HG03060 (cell line): ENCODE measurements around the gene OXTR.

Experiments
- ATAC-seq: cut with Tn5 transposase; IDR thresholded peaks from one replicate; pipeline ENCODE4 v1.9.1; 2021; ENCODE audit warnings: low read depth, moderate number of reproducible peaks; ENCODE audit not compliant: unreplicated experiment

The OXTR gene

GRCh38 chr3:8769088-8769822, at the start of gene OXTR:
Gene OXTR, minus strand, starts transcription at chr3:8769613. Its CDS starts 1,426 bp downstream, at chr3:8768187.
- ATAC-seq, result peak; percentile 60

DNA sequence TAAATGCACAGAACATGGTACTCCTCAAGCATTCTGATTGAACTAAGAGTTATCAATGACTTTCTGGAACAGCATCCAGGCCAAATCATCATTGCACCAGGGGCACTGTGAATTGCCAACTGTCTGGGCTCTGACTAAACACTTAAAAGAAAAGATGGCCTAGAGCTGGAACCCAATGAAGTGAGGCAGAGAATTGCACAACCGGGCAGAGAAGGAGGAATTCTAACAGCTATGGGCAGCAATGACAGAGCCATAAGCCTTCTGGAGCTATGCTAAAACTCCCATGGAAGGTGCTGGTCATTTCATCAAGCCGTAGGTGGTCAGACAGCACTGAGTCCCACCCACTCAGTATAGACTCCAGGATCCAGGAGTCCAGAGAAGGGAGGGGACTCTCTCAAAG, 48.1 kb upstream of the OXTR start:
- no peak for ATAC-seq

DNA sequence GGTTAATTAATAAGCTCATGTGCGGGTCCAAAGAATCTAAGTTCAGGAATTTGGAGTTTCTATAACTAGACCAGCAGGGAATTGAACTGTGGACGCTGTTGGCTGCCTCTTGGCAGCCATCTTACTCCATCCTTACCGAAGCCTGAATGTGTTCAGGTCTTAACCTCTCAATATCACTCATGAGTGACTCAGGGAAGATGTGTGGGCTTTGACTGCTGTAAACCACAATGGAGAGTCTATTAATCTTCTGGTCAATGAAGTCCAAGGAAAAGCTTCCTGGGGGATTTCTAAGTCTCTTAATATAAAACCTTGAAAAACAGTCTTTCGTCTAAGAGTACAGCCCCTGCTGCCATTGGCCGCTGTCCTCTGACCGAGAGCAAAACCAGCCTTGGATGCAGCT, 46.7 kb upstream of the OXTR start:
- no peak for ATAC-seq

- no peak for ATAC-seq
These were observed 44.0 kb upstream of the OXTR start for GRCh38 chr3:8813411-8813810.

GRCh38 chr3:8810561-8810960, 41.1 kb upstream of the OXTR start:
- no peak for ATAC-seq

DNA sequence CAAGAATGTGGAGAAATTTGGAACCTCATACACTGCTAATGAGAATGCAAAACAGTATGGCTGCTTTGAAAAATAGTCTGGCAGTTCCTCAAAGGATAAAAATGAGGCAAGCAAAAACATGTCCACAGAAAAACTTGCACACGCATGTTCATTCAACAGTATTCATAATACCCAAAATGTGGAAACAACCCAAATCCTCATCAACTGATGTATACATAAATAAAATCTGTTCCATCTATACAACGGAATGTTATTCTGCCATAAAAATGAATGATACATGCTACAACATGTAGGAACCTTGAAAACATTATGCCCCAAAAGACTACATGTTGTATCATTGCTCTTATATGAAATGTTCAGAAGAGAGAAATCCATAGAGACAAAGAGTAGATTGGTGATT, 36.4 kb upstream of the OXTR start:
- no peak for ATAC-seq

GRCh38 chr3:8802256-8802655, 32.8 kb upstream of the OXTR start:
- no peak for ATAC-seq

- no peak for ATAC-seq
These were observed 30.6 kb upstream of the OXTR start for GRCh38 chr3:8800016-8800415.

DNA sequence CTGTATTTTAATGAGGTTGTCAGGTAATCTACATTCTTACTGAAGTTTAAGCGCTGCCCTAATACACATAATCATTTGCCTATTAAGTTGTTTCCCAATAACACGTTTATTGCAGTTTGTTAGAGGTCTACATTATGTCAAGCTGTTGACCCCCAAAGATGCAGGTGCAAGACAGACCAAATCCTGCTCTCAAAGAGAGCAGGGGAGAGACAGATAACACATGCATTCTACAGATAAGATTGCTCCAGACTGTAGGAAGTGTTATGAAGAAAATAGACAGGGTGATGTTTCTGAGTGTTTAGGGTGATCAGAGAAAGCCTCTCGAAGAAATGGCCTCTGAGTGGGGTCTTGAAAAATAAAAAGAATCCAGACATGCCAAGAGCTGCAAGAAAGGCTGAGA, 24.8 kb upstream of the OXTR start:
- no peak for ATAC-seq

DNA sequence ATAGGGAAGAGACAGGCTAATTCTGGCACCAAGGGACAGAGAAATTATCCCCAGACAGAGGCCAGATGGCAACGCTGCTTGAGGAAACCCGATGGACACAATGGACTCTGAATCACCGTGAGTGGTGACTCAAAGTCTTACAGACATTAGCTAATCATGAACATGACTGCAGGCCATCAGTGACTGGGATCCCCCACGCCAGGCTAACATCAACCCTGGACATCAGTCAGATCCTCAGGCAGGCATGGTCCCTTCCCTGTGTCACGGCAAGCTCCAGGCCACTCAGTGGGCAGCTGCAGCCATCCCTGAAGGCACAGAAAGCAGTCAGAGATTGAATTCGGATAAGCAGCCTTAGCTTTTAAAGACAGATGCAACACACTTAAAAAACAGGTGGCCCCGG, 23.8 kb upstream of the OXTR start:
- ATAC-seq, result no peak

DNA sequence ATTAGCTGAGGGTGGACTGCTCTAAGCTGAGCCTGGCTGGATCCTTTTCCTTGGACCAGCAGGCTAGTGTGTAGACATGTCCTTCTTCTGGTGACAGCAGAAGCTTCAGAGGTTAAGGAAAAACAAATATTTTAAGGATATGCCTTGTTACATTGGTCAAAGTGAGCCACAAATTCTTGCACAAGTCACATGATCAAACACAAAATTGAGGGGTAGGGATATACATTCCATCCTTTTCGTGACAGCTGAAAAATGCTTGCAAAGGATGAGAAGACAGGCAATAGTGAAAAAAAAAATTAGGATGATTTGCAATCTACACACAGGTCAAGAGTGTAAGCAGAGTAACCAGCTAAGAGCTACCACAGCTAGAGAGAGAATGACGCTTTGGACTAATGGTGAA, 21.1 kb upstream of the OXTR start:
- ATAC-seq, result no peak

DNA sequence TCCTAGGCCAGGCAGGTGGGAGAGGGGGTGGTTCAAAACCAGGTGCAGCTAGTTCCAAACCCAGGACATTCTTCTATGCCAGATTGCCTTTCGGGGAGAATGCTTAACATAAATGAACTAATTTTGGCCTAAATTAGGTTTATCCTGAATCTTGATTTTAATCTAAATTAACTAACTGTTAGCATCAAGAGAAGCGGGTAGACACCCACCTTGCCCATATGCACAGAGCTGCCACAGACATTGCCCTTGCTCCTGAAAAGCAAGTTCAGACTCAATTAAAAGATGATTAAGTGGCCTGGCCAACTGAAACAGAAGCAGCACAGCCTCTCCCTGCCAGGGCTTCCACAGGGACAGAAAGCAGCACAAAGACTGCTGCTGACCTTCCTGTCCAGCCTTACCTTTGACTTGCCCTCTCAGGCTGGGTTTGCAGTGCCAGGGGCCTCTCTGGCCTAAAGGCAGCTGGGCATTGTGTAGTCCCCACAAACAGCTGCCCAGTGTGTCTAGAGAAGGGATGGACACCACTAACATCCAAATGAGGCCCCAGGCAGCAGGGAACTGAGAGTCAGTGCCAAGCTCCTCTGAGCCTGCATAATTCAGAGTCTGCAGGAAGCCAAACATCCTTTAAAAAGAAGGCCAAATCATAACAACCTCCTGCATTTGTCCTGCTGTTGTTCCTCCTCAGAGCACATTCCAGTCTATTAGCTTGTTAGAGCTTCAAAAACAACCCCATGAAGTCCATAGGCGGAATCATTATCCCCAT, 15.4 kb upstream of the OXTR start:
- ATAC-seq, result no peak

- no peak for ATAC-seq
These were observed 10.9 kb upstream of the OXTR start for GRCh38 chr3:8780279-8780678.

GRCh38 chr3:8778475-8778874, 9.1 kb upstream of the OXTR start:
- no peak for ATAC-seq

DNA sequence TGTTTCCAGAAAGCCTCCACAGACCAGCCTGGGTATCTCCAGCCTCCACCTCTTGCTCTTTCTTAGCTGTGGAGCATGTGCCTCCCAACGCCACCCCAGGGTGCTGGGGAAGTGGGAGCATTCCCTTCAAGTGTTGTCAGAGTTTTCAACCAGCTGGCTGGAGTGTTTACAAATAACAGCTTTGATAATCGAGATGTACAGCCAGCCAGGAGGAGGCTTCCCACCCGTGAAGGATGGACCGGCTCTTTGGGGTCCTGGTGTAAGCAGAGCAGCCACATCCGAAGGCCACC, 8.5 kb upstream of the OXTR start:
- no peak for ATAC-seq

GRCh38 chr3:8777201-8777977, 8.0 kb upstream of the OXTR start:
- ATAC-seq, result no peak

GRCh38 chr3:8776406-8776805, 7.0 kb upstream of the OXTR start:
- no peak for ATAC-seq

DNA sequence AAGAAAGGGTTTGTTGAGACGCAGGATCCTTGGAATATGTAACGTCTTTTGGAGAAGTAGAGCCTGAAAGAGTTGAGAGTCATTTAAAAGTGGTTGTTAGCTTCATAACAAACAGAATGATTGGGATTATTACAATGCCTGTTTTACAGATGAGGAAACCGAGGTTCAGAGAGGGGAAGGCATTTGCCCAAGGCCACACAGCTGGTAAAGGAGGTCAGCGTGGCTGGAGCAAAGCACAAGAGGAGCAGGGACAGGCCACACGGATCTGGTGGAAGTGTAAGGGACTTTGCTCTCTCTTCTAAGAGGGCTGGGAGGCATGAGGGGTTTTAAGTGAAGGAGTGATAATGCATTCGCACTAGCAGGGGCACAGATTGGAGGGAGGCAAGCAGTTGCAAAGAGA, 6.2 kb upstream of the OXTR start:
- ATAC-seq, result no peak

GRCh38 chr3:8775181-8775580, 5.8 kb upstream of the OXTR start:
- ATAC-seq, result no peak

DNA sequence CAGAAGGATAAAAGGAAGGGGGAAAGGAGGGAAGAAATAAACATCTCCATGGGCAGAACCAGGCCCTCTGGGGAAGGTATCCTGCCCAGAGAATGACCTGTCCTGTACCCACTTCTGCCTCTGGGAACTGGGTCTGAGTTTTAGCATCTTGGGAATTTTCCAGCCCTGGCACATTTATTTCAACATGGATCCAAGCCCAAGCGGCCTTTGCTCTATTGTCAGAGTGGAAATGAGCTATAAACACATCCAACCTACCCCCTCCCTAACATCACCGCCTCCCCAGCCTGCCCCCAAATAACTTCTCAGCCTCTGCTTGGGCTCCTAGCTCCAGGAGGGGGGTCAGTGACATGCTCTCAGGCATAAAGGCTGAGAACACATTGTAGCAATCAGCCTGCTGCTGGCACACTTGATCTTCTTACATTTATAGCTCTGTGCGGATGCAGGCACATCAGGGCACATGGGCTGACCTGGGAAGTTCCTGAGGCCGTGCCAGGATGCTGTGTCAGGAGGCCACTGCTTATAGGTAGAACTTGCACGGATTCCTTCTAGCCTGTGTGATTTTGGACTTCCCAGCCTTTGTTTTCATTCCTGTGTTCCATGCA, 4.6 kb upstream of the OXTR start:
- no peak for ATAC-seq

DNA sequence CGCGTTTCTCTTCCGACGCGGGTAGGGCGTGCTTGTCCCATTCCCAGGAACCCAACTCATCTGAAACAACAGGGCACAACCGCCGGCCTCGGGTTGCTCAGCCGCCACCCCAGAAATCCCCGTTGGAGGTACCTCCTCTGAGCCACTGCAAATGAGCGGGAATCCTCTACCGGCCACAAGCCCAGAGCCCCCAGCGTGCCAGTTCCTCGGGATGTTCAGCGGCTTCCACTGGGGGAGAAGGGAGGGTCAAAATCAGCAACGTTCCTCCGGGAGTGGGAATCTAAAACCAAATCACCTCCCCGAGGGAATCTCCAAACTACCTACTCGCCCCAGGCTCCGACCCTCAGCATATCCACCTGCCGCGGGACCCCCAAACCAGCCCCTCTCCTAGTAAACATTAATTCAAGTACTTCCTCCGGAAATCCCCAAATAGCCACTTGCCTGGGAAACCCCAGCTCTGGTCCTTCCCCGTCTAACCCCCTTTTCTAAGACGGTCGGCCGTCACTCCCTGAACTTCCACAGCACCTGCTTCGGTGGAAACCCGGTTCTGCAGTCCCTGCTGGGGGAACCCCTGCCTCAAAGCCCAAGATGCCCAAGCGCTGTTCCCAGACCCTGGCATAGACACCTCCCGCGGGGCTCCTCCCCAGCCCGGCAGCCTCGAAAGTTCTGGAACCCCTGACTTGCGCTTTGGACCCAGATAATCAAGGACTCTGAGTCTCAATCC, 887 bp downstream of the OXTR start:
- no peak for ATAC-seq
